HFFc6 (cell line): ENCODE measurements around the gene TGFB2. TPM values are rescaled to one million over a fixed set of nuclear protein-coding genes. Genes with fewer than 3 reads are reported as not detected.

ENCODE experiments used
- DNase-seq: peaks from one replicate; pipeline ENCODE4 v3.0.0-alpha.2; 2018
- H3K27ac Mint-ChIP-seq: 2 replicates; pipeline ENCODE4 v1.8.0; 2020; ENCODE audit warnings: mild to moderate bottlenecking, mixed read lengths
- H3K27me3 Mint-ChIP-seq: 2 replicates; pipeline ENCODE4 v1.8.0; 2021; ENCODE audit warnings: mild to moderate bottlenecking, moderate library complexity, mixed read lengths; ENCODE audit not compliant: insufficient read depth
- H3K36me3 Mint-ChIP-seq: 2 replicates; pipeline ENCODE4 v1.8.0; 2021; ENCODE audit warnings: low read depth, mixed read lengths
- H3K4me1 Mint-ChIP-seq: 2 replicates; pipeline ENCODE4 v1.8.0; 2020; ENCODE audit warnings: low read depth, mixed read lengths
- H3K4me3 Mint-ChIP-seq: 2 replicates; pipeline ENCODE4 v1.8.0; 2020; ENCODE audit warnings: mild to moderate bottlenecking, moderate library complexity, mixed read lengths
- H3K9me3 Mint-ChIP-seq: 2 replicates; pipeline ENCODE4 v1.8.0; 2020; ENCODE audit warnings: mild to moderate bottlenecking, mixed read lengths
- CTCF ChIP-seq: fragments of 200-600 bp; sonication (generic); IDR thresholded peaks from 2 replicates; pipeline ENCODE4 v1.5.0; 2021; ENCODE audit warnings: antibody characterized with exemption, mild to moderate bottlenecking
- total RNA-seq, 6 experiments: library from RNA; stranded (reverse); fragmentation: NEBNext Ultra II Directional; extraction: Animal tissue kit (Norgen Biotek cat#: 25700); gene quantifications; 2 replicates in 1 of 6; 3 replicates in 5 of 6; pipeline ENCODE4 v1.2.3, GENCODE V29; 2021

TGFB2 gene
- total RNA-seq, 6 experiments from 2014 or later: 2.0 to 11.8 (median 2.5) TPM

- Mint-ChIP-seq H3K27ac (no peak overlapping the region), H3K4me3 (no peak overlapping the region)
These were observed 22.0 kb downstream of the TGFB2 start for GRCh38 chr1:218367118-218367517.

GRCh38 chr1:218368686-218369085 lies 23.6 kb downstream of the TGFB2 start:
- TF ChIP-seq CTCF: no peak
- H3K36me3 Mint-ChIP-seq: 0 out of 2 replicates have a peak, but pooled peaks cover 13% of the 10 kb centered on the region
- H3K9me3 Mint-ChIP-seq: no peaks in the 10 kb centered on the region
- no peaks in the 10 kb centered on the region for H3K27me3 Mint-ChIP-seq
- DNase-seq: no peak
- no peak overlapping the region for H3K4me3 Mint-ChIP-seq
- peaks cover 38% of the 10 kb centered on the region for H3K4me1 Mint-ChIP-seq
- no peak overlapping the region for H3K27ac Mint-ChIP-seq

More at GRCh38 chr1:218367118-218367517, 22.0 kb downstream of the TGFB2 start:
- no peaks in the 10 kb centered on the region for H3K27me3 Mint-ChIP-seq
- no peaks in the 10 kb centered on the region for H3K9me3 Mint-ChIP-seq
- DNase-seq: no peak
- no peak for TF ChIP-seq CTCF
- peaks cover 36% of the 10 kb centered on the region for H3K4me1 Mint-ChIP-seq
- 0 out of 2 replicates have a peak, but pooled peaks cover 13% of the 10 kb centered on the region for H3K36me3 Mint-ChIP-seq

- peak; percentile 66 for DNase-seq
- Mint-ChIP-seq H3K27ac (peak overlapping the region; percentile 66), H3K27me3 (no peaks in the 10 kb centered on the region), H3K4me1 (peaks cover 45% of the 10 kb centered on the region), H3K9me3 (no peaks in the 10 kb centered on the region), H3K4me3 (no peak overlapping the region), H3K36me3 (0 out of 2 replicates have a peak, but pooled peaks cover 13% of the 10 kb centered on the region)
- no peak for TF ChIP-seq CTCF
These were observed 24.8 kb downstream of the TGFB2 start for GRCh38 chr1:218369688-218370511.

GRCh38 chr1:218371927-218372672 lies 27.0 kb downstream of the TGFB2 start:
- Mint-ChIP-seq H3K36me3 (0 out of 2 replicates have a peak, but pooled peaks cover 13% of the 10 kb centered on the region), H3K27ac (no peak overlapping the region), H3K27me3 (no peaks in the 10 kb centered on the region), H3K4me1 (peaks cover 52% of the 10 kb centered on the region), H3K9me3 (no peaks in the 10 kb centered on the region), H3K4me3 (no peak overlapping the region)
- DNase-seq: no peak
- TF ChIP-seq CTCF: no peak

- TF ChIP-seq CTCF: no peak
- H3K4me1 Mint-ChIP-seq: peaks cover 60% of the 10 kb centered on the region
- H3K9me3 Mint-ChIP-seq: no peaks in the 10 kb centered on the region
- no peak for DNase-seq
- H3K27me3 Mint-ChIP-seq: no peaks in the 10 kb centered on the region; the same call in 1 of the 2 replicates
- no peak overlapping the region for H3K4me3 Mint-ChIP-seq
- H3K27ac Mint-ChIP-seq: peak overlapping the region; percentile 51
- 0 out of 2 replicates have a peak, but pooled peaks cover 5% of the 10 kb centered on the region for H3K36me3 Mint-ChIP-seq
These were observed 29.5 kb downstream of the TGFB2 start for GRCh38 chr1:218374401-218375353.
